Measurements from ENCODE around the gene ANKRD65. TPM values are rescaled to one million over a fixed set of nuclear protein-coding genes. Genes with fewer than 3 reads are reported as not detected.
"Not testable (repeated sequence)": the region's sequence is repeated elsewhere in the genome, so short reads cannot be mapped to it uniquely, and the experiment has no call there.

ANKRD65 gene
- total RNA-seq, 1 experiment from 2014 or later: 3.2 TPM

DNA sequence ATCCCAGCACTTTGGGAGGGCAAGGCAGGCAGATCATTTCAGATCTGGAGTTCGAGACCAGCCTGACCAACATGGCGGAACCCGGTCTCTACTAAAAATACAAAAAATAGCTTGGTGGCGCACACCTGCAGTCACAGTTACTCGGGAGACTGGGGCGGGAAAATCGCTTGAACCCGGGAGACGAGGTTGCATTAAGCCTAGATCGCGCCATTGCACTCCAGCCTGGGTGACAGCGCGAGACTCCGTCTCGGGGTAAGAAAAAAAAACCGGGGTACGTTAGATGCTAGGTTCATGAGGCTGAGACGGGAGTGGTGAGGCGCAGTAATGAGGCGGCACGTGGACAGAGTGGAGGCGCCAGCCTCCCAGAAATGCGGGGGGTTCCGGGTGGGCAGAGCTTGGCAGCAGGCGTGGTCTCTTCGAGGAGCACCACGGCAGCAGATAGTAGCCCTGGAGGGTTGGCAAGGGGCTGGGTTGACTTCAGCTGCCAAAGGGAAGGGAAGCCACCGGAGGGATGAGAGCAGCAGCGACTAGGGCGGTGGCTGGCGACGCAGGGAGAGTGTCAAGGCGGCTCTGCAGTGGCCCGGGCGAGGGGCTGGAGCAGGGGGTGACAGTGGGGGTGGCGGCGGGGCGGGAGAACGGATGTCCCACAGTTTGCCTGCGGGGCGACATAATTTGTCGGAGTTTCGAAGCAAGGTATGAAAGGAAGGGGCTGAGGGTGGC, 14.8 kb downstream of the ANKRD65 start:
- Mint-ChIP-seq H3K4me3 (ENCODE audit: unreplicated experiment) (peak overlapping the region; percentile 87), H3K27ac (ENCODE audit: unreplicated experiment) (peak overlapping the region; percentile 82), H3K27me3 (ENCODE audit: insufficient read depth, unreplicated experiment) (no peaks in the 10 kb centered on the region), H3K4me1 (ENCODE audit: low read depth, unreplicated experiment) (peaks cover under 1% of the 10 kb centered on the region), H3K9me3 (ENCODE audit: unreplicated experiment) (no peaks in the 10 kb centered on the region), H3K36me3 (ENCODE audit: insufficient read depth, unreplicated experiment) (peaks cover 81% of the 10 kb centered on the region)
- intact Hi-C loops (cut with micrococcal nuclease; ENCODE audit: unreplicated experiment): no loop called here
- ChIA-PET CTCF (no interaction called here), POLR2A (interaction anchor here (1.2 kb wide), 1 partner anchor 32 kb away, joined by 3 read pairs; no protein-coding TSS in a partner anchor)
- DNase-seq: no peak
- TF ChIP-seq, protein P1, sequence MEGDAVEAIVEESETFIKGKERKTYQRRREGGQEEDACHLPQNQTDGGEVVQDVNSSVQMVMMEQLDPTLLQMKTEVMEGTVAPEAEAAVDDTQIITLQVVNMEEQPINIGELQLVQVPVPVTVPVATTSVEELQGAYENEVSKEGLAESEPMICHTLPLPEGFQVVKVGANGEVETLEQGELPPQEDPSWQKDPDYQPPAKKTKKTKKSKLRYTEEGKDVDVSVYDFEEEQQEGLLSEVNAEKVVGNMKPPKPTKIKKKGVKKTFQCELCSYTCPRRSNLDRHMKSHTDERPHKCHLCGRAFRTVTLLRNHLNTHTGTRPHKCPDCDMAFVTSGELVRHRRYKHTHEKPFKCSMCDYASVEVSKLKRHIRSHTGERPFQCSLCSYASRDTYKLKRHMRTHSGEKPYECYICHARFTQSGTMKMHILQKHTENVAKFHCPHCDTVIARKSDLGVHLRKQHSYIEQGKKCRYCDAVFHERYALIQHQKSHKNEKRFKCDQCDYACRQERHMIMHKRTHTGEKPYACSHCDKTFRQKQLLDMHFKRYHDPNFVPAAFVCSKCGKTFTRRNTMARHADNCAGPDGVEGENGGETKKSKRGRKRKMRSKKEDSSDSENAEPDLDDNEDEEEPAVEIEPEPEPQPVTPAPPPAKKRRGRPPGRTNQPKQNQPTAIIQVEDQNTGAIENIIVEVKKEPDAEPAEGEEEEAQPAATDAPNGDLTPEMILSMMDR (IDR thresholded peaks at IDR 0.05; ENCODE audit: insufficient read depth in 1 of 2, low read depth in 1 of 2, low read length in 1 of 2, severe bottlenecking in 1 of 2, unreplicated experiment in 1 of 2): no peak
- no peaks in the 10 kb centered on the region for H3K27me3 ChIP-seq (replicated peaks; ENCODE audit: control insufficient read depth, insufficient read depth, low read length)
- no TSS peak for BruUV-seq (replicated peaks)
- peak overlapping the region; percentile 86 for H3K4me3 ChIP-seq (ENCODE audit: low read depth, low read length)
- H3K4me1 ChIP-seq: 0 out of 2 replicates have a peak, but pooled peaks cover under 1% of the 10 kb centered on the region
- H3K9me3 ChIP-seq: no peaks in the 10 kb centered on the region
- 0 out of 2 replicates have a peak, but pooled peaks cover 2% of the 10 kb centered on the region for H3K36me3 ChIP-seq (ENCODE audit: control insufficient read depth, insufficient read depth, low read length)

- Mint-ChIP-seq H3K9me3 (ENCODE audit: unreplicated experiment) (no peaks in the 10 kb centered on the region), H3K27me3 (ENCODE audit: insufficient read depth, unreplicated experiment) (no peaks in the 10 kb centered on the region), H3K27ac (ENCODE audit: unreplicated experiment) (peak overlapping the region; percentile 42), H3K4me1 (ENCODE audit: low read depth, unreplicated experiment) (peaks cover 12% of the 10 kb centered on the region), H3K36me3 (ENCODE audit: insufficient read depth, unreplicated experiment) (peaks cover 92% of the 10 kb centered on the region), H3K4me3 (ENCODE audit: unreplicated experiment) (no peak overlapping the region)
- H3K27me3 ChIP-seq (replicated peaks; ENCODE audit: control insufficient read depth, insufficient read depth, low read length): no peaks in the 10 kb centered on the region
- DNase-seq: no peak
- no peaks in the 10 kb centered on the region for H3K9me3 ChIP-seq
- ChIA-PET POLR2A (no interaction called here), CTCF (no interaction called here)
- H3K4me3 ChIP-seq (ENCODE audit: low read depth, low read length): no peak overlapping the region
- peaks cover 4% of the 10 kb centered on the region; the same call in 1 of the 2 replicates for H3K36me3 ChIP-seq (ENCODE audit: control insufficient read depth, insufficient read depth, low read length)
- intact Hi-C loops (cut with micrococcal nuclease; ENCODE audit: unreplicated experiment): no loop called here
- TF ChIP-seq, protein P1 (IDR thresholded peaks at IDR 0.05; ENCODE audit: insufficient read depth in 1 of 2, low read depth in 1 of 2, low read length in 1 of 2, severe bottlenecking in 1 of 2, unreplicated experiment in 1 of 2): no peak
- peaks cover 10% of the 10 kb centered on the region for H3K4me1 ChIP-seq
- BruUV-seq (replicated peaks): no TSS peak
Measured at GRCh38 chr1:1403653-1404052, 17.4 kb downstream of the ANKRD65 start.

DNA sequence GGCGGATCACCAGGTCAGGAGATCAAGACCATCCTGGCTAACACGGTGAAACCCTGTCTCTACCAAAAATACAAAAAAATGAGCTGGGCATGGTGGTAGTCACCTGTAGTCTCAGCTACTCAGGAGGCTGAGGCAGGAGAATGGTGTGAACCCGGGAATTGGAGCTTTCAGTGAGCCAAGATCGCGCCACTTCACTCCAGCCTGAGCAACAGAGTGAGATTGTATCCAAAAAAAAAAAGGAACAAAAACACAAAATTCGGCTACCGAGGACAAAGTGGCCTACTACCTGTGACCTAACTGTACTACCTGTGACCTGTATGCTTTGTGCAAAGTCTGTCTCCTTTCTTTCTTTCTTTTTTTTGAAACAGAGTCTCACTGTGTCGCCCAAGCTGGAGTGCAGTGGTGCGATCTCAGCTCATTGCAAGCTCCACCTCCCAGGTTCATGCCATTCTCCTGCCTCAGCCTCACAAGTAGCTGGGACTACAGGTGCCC, 18.1 kb downstream of the ANKRD65 start:
- intact Hi-C loops (cut with micrococcal nuclease; ENCODE audit: unreplicated experiment); H3K9me3 ChIP-seq; H3K27ac Mint-ChIP-seq (ENCODE audit: unreplicated experiment); H3K9me3 Mint-ChIP-seq (ENCODE audit: unreplicated experiment); H3K27me3 ChIP-seq (replicated peaks; ENCODE audit: control insufficient read depth, insufficient read depth, low read length); H3K4me3 Mint-ChIP-seq (ENCODE audit: unreplicated experiment); H3K4me3 ChIP-seq (ENCODE audit: low read depth, low read length); BruUV-seq (replicated peaks); H3K27me3 Mint-ChIP-seq (ENCODE audit: insufficient read depth, unreplicated experiment); DNase-seq; H3K36me3 ChIP-seq (ENCODE audit: control insufficient read depth, insufficient read depth, low read length): not testable (repeated sequence)
- H3K36me3 Mint-ChIP-seq (ENCODE audit: insufficient read depth, unreplicated experiment): peaks cover 91% of the 10 kb centered on the region
- CTCF ChIA-PET: interaction anchor here (0.9 kb wide), 1 partner anchor 102 kb away, joined by 3 read pairs; no protein-coding TSS in a partner anchor
- H3K4me1 Mint-ChIP-seq (ENCODE audit: low read depth, unreplicated experiment): peaks cover 12% of the 10 kb centered on the region
- POLR2A ChIA-PET: interaction anchor here (0.5 kb wide), 1 partner anchor 27 kb away, joined by 4 read pairs; no protein-coding TSS in a partner anchor
- peaks cover 13% of the 10 kb centered on the region for H3K4me1 ChIP-seq
